A673 (cell line): ENCODE data around the gene ASTL. TPM values are rescaled to one million over a fixed set of nuclear protein-coding genes. Genes with fewer than 3 reads are reported as not detected.

ENCODE experiments used
- BruUV-seq: library from RNA; stranded (reverse); fragments of 400-500 nt; replicated peaks from 2 replicates; lab custom pipeline; 2021; lab: Mats Ljungman, UMichigan
- CTCF ChIA-PET: fragments of 300-600 bp; sonication (Branson Sonifier 250); formaldehyde crosslinking; loops from one replicate; lab custom pipeline; 2022; ENCODE audit warnings: antibody characterized with exemption; lab: Charles Lee
- POLR2A ChIA-PET: fragments of 300-600 bp; sonication (Branson Sonifier 250); formaldehyde crosslinking; loops from one replicate; lab custom pipeline; 2022; ENCODE audit warnings: antibody characterized with exemption; ENCODE audit not compliant: low non-redundant PET; lab: Charles Lee
- DNase-seq: peaks from one replicate; pipeline ENCODE4 v3.0.0-alpha.2; 2015; ENCODE audit warnings: low spot score
- H3K27ac ChIP-seq: fragments of 200-600 bp; sonication (generic); 2 replicates; pipeline ENCODE4 v1.5.1; 2016; ENCODE audit warnings: mixed run types, low read depth, mild to moderate bottlenecking, mixed read lengths, antibody characterized with exemption, low read length; ENCODE audit not compliant: poor library complexity, severe bottlenecking
- H3K27me3 ChIP-seq: fragments of 200-600 bp; sonication (generic); replicated peaks from 2 replicates; pipeline ENCODE4 v1.6.1; 2017; ENCODE audit warnings: mixed run types, low read depth, mild to moderate bottlenecking, mixed read lengths, antibody characterized with exemption, low read length; ENCODE audit not compliant: insufficient read depth, poor library complexity
- H3K36me3 ChIP-seq: fragments of 200-600 bp; sonication (generic); 2 replicates; pipeline ENCODE4 v1.6.1; 2016; ENCODE audit warnings: mixed run types, mild to moderate bottlenecking, mixed read lengths, antibody characterized with exemption, low read length; ENCODE audit not compliant: insufficient read depth, poor library complexity, severe bottlenecking
- H3K4me1 ChIP-seq: fragments of 200-600 bp; sonication (generic); 2 replicates; pipeline ENCODE4 v1.6.1; 2017; ENCODE audit warnings: mixed run types, mild to moderate bottlenecking, mixed read lengths, antibody characterized with exemption, low read length; ENCODE audit not compliant: insufficient read depth, poor library complexity, severe bottlenecking
- H3K4me3 ChIP-seq: fragments of 200-600 bp; sonication (generic); 2 replicates; pipeline ENCODE4 v1.5.1; 2016; ENCODE audit warnings: low read depth, mixed run types, mild to moderate bottlenecking, mixed read lengths, low read length; ENCODE audit not compliant: poor library complexity, severe bottlenecking
- H3K9me3 ChIP-seq: fragments of 200-600 bp; sonication (generic); 2 replicates; pipeline ENCODE4 v1.6.1; 2016; ENCODE audit warnings: mixed run types, low read depth, mild to moderate bottlenecking, mixed read lengths, antibody characterized with exemption, low read length; ENCODE audit not compliant: poor library complexity, severe bottlenecking
- CTCF ChIP-seq: fragments of 300-800, 200-600 bp; sonication (generic); conservative IDR thresholded peaks from 2 replicates; pipeline ENCODE4 v1.5.1; 2017; ENCODE audit warnings: low read depth, mild to moderate bottlenecking, antibody characterized with exemption, low read length, moderate library complexity, mixed read lengths
- EZH2 ChIP-seq: fragments of 200-600 bp; sonication (generic); IDR thresholded peaks from 2 replicates; pipeline ENCODE4 v1.6.1; 2017; ENCODE audit warnings: borderline replicate concordance, low read depth, mild to moderate bottlenecking, mixed read lengths, antibody characterized with exemption, low read length; ENCODE audit not compliant: poor library complexity, severe bottlenecking
- intact Hi-C: fragments of 100-400 bp; cut with micrococcal nuclease; formaldehyde crosslinking; loops from one replicate; pipeline ENCODE4 v1.10.0; 2022; ENCODE audit not compliant: unreplicated experiment
- total RNA-seq: library from RNA; stranded (reverse); gene quantifications from 2 replicates; pipeline ENCODE4 v1.2.3, GENCODE V29; 2021

ASTL gene
- total RNA-seq, 1 experiment from 2014 or later: not detected

DNA sequence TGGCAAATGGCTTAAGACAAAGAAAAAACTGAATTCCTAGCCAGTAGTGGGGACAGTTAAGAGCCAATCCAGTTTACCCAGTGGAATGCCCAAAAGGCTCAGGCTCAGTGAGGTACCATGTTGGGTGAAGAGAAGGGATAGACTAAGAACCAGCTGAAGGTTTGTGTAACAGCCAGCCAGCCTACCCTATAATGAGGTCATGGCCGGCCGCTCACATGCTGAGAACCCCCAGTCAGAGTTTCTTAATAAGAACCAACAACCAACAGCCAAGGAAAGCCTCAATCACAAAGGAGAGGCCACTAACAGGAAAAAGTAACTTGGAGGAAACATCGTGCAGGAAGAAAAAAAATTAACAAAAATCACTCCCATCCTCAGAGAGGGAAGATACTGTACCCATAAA, 32.3 kb upstream of the ASTL start:
- no peaks in the 10 kb centered on the region for H3K36me3 ChIP-seq
- H3K4me1 ChIP-seq: peaks cover 6% of the 10 kb centered on the region
- TF ChIP-seq EZH2 (no peak), CTCF (no peak)
- intact Hi-C loops: loop anchor here (10.0 kb wide), 1 partner anchor 56 kb away; the partner anchor contains the start of gene ADRA2B
- no peaks in the 10 kb centered on the region for H3K27me3 ChIP-seq
- ChIA-PET CTCF (no interaction called here), POLR2A (no interaction called here)
- H3K27ac ChIP-seq: no peak overlapping the region
- H3K4me3 ChIP-seq: no peak overlapping the region
- no peaks in the 10 kb centered on the region for H3K9me3 ChIP-seq
- BruUV-seq: no TSS peak
- DNase-seq: no peak

DNA sequence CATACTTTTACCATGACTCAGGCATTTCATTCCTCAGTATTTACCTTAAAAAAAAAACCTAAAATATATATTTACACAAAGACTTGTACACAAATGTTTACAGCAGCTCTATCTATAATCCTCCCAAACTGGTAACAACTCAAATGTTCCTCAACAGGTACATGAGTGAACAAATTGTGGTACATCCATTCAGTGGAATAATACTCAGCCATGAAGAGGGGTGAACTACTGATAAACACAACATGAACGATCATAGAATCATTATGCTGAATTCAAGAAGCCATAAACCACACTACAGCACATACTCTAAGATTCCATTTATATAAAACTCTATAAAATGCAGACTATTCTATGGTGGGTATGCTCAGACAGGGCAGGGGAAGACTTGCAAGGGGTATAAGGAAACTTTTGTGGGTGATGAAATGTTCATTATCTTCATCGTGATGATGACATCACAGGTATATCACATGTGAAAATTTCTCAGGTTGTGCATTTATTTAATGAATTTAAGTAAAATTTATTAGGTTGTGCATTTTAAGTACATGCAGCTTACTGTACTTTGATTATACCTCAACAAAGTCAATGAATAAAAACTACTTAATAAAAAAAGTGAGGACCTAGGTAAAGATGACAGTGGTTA, 31.7 kb upstream of the ASTL start:
- intact Hi-C loops: loop anchor here (10.0 kb wide), 1 partner anchor 55 kb away; the partner anchor contains the start of gene ADRA2B
- H3K9me3 ChIP-seq: no peaks in the 10 kb centered on the region
- ChIA-PET CTCF (no interaction called here), POLR2A (no interaction called here)
- H3K4me3 ChIP-seq: no peak overlapping the region
- no peak for DNase-seq
- H3K27me3 ChIP-seq: no peaks in the 10 kb centered on the region
- no peak for TF ChIP-seq CTCF
- TF ChIP-seq EZH2: no peak
- no peaks in the 10 kb centered on the region for H3K36me3 ChIP-seq
- peaks cover 6% of the 10 kb centered on the region for H3K4me1 ChIP-seq
- BruUV-seq: no TSS peak
- H3K27ac ChIP-seq: no peak overlapping the region

DNA sequence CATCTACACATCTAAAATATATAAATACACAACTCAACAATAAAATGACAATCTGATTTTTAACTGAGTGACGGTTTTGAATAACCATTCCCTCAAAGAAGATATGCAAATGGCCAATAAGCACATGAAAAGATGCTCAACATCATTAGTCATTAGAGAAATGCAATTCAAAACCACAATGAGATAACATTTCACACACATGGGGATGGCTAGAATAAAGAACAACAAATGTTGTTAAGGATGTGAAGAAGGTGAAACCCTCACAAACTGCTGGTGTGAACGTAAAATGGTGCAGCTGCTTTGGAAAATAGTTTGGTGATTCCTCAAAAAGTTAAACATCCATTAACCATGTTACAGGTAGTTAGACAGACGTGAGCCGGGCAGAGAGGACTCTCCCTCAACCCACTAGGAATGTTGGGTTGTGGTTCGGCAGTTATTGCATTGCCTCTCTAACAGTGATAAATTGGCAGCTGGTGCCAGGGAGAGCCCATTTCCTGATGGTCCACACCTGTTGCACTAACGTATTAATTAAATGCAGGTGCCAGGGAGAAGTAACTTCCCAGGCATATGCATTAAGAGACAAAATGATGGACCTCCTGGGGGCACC, 29.2 kb upstream of the ASTL start:
- H3K9me3 ChIP-seq: no peaks in the 10 kb centered on the region
- intact Hi-C loops: no loop called here
- no peak overlapping the region for H3K27ac ChIP-seq
- ChIA-PET CTCF (interaction anchor here (0.6 kb wide), 1 partner anchor 15 kb away, joined by 3 read pairs; no protein-coding TSS in a partner anchor), POLR2A (interaction anchor here (0.7 kb wide), 1 partner anchor 668 kb away, joined by 6 read pairs; no protein-coding TSS in a partner anchor)
- BruUV-seq: no TSS peak
- H3K4me1 ChIP-seq: peaks cover 6% of the 10 kb centered on the region
- H3K36me3 ChIP-seq: no peaks in the 10 kb centered on the region
- TF ChIP-seq CTCF (no peak), EZH2 (no peak)
- no peaks in the 10 kb centered on the region for H3K27me3 ChIP-seq
- DNase-seq: no peak
- H3K4me3 ChIP-seq: no peak overlapping the region
